HG03097 (cell line): ENCODE measurements around the gene SMPD2.
A peak's percentile ranks its signal among the peaks of the same experiment; 100 is the strongest.

Experiments used
- ATAC-seq: cut with Tn5 transposase; IDR thresholded peaks from one replicate; pipeline ENCODE4 v1.9.1; 2021; ENCODE audit not compliant: unreplicated experiment, low FRiP score

The SMPD2 gene

GRCh38 chr6:109446072-109446471 lies 5.5 kb downstream of the SMPD2 start:
- ATAC-seq, result no peak

DNA sequence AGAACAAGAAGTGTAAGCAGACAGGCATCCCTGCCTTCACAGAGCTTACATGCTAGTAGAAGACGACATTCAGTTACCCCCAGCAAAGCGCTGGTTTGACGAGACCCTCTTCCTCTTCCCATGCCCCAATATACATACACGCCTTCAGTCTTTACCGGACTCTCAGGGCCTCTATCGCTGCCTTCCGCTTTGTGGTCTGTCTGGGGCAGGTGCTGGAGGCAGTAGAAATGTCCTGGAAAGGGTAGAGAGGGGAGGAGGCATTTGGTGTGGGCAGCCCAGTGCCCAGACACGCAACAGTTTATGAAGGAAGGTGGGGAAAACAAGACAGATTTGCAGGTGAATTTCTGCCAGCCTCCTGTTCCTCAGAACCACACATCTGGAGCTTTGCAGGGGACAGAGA lies 6.0 kb downstream of the SMPD2 start:
- ATAC-seq, result no peak

DNA sequence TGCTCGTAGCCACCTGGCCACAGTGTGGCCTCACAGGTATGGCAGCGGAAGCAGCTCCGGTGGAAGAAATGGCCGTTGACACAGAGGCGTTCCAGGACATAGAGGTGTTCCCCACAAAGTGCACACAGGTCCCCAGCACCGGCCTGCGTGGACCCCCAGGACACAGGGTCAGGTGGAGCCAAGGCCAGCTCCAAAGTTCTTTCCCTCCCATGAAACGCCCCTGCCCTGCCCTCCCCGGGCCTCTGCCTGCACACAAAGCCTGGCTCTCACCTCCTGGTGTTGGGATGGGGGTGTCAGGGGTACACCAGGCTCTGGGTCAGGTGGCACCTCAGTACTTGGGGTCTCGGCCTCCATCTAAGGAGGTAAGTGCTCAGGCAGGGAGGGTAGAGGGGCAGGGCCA lies 6.6 kb downstream of the SMPD2 start:
- no peak for ATAC-seq

DNA sequence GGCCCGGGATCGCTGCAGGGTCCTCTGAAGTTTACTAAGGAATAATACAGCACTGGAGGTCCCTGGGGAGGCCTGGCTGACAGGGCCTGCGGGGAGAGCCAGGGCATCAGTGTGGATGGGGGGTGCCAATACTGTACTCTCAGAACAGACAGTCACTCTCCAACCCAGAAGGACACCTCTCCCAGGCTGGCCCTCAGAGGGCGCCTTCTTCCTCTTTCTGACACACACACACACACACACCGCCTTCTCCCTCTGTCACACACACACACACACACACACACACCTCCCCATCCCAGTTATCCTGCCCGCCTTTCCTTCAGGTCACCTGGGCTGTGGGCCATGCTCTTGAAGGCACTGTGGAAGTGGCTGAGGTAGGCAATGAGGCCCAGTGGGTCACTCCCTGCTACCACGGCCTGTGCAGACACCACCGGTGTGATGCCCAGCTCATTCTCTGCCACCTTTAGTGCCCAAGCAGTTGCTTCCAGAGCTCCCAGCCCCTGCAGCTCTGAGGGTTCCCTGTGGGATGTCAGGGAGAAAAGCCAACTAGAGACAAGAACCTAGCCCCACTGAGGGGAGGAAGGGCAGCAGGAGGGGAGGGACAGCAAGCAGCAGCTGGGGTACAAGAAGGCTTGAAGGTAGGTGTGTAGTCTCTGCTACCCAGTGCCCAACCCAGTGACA lies 7.5 kb downstream of the SMPD2 start:
- ATAC-seq, result no peak

- ATAC-seq, result no peak
These were observed 8.1 kb downstream of the SMPD2 start for GRCh38 chr6:109448615-109449014.

DNA sequence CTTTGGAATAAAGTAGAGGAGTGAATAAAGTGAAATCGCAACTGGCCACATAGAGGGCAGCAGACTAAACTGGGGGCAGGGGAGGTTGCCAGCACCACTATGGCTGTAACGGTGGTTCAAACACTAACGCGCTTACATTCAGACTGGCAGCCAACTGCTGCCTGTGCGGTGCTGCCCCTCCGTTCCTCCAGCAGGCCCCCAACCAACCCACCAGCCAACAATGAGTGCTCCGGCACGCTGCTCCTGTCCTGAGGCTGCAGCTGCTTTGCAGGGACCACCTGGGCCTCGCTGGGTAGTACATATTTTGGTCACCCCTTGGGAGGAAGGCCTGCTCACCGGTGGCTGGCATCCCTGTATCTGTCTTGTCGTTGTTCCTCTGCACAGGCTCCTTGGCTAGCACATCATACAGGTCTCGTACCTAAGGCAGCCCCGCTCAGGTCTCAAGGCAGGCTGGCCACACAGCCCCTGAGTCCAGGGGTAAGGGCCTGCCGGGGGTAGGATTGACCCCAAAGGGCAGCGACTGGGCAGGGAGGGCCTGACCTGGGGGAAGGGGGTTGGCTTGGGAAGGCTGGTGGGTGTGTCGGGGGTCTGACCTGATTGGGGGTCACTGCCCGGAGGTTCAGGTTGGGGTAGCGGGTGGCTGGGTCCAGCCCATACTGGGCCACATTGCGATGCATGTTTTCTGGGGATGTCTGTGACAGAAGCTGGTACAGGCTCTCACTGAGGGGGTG lies 8.7 kb downstream of the SMPD2 start:
- ATAC-seq, result no peak

DNA sequence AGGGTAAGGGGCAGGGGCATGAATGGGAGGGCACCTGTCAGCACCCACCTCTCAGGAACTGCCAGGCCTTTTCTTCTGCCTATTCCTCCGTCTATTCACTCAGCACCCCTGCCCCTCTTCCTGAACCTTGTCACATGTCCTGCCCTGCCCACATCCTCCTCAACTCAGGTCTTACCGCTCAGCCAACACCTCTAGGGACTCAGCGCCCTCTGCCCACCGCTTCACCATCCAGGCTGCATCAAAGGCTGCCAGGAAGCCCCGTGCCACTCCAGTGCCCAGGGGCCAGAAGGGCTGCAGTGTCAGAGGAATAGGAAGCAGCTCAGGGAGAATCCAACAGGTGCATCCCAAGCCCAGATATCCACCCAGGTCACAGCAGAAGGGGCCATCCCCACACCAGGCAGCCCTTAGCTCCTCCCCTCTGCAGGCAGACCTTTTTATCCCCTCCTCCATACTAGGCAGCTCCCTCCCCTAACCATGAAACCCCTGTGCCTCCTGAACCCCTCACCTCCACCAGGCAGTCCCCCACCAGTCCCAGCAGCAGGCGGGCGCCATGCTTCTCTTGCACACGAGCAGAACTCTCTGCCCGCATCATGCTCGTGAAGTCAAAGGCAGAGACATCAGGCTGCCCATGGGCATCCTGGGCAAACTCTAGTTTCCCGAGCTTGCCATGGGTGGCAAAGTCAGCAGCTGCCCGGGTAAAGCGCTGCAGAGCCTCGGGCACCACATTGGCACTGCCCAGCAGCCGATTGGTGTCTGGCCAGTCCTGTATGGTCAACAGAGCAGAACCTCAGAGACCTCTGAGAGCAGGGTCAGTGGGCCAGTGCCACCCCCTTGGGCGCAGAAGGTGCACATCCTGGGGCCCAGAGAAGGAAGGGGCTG lies 9.5 kb downstream of the SMPD2 start:
- no peak for ATAC-seq

GRCh38 chr6:109450801-109451200 lies 10.3 kb downstream of the SMPD2 start:
- no peak for ATAC-seq

DNA sequence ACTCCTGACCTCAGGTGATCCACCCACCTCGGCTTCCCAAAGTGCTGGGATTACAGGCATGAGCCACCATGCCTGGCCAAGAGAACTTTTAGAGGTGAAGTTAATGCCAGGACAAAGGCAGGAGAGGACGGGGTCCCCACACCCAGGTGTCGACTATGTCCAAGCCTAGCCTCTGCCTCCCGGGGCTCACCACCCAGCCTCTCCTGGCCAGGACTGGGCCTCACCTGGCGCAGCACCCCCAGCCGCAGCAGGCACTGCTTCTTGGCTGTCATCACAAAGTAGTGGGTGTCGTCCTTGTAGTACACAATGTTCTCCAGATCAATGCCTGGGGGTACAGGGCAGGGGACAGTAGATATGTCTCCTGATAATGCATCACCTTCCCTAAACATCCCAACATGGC lies 10.9 kb downstream of the SMPD2 start:
- no peak for ATAC-seq

GRCh38 chr6:109452181-109452580 lies 11.7 kb downstream of the SMPD2 start:
- no peak for ATAC-seq

- ATAC-seq, result no peak
These were observed 12.6 kb downstream of the SMPD2 start for GRCh38 chr6:109453156-109453555.

DNA sequence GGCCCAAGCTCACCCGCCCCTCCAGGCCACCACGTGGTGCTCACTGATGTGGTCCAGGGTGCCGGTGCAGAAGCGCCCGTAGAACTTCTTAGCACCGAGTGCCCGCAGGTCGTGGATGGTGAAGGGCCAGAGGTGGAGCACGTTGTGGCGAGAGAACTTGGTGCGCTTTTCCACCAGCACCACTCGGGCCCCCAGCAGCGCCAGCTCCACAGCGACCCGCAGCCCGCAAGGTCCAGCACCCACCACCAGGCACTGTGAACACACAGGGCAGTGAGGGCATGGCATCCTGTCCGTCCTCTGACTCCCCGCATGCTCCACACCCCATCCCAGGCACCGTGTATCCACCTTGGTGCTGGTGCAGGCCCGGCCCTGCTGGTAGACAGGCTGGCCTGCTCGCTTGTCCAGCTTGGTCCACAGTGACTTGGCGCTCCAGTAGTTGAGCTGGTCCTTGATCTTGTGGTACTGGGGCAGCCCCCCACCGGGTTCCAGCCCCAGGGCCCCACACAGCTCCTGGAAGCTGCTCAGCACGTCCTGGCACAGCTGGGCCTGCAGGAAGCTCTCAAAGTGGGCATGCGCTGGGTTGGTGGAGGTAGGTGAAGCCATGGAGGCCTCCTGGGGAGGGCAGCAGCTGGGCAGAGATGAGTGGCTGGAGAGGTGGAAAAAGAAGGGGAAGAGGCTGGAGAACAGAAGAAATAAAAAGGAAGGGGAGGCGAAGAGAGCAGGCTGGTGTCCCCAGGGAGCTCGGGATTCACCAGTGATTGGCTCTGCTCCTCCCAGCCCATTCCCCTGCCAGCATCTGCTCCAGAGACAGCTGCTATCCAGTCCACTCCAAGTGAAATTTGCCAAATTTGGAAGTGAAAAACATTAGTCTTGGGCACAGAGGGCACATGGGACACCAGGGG lies 13.3 kb downstream of the SMPD2 start:
- ATAC-seq, result no peak

DNA sequence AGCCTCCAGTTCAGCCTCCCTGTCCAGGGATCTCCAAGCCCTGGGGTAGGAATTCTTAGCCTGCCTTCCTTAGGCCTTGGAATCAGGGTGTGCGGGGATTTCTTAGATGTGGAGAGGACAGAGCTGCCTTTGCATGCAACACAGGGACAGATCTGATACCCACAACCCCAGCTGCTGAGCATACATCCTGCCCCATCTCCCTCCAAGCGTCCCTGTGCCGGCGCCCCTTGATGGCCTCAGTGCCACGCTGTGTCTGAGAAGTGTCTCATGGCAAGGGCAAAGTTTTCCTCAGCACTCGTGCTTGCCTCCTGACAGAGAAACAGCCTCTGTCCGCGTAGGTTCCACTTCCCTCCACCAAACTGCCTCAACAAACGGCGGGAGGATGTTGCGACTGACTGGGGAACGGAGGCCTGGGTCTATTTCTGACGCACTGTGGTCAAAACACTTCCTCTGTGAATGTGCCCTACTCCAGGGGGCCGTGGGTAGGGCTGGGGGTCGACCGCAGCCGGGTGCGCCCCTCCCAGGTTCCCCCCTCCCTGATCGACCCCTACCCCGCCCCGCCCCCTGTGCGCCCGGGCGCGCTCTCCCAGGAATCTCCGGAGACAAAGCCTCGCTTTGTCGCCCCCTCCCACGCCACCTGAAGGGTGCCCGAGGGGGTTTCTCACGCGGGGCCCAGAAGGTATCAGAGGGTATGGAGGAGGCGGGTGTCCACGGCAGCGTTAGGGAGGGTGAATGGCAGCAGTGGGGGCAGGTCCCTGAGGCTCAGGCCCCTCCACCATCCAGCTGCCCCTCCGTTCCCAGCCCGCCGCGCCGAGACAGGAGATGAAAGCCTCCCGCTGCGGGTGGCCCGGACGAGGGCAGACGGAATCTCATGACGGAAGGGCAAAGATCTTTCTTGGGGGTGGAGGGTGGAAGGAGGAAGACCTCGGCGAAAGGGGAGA lies 14.2 kb downstream of the SMPD2 start:
- ATAC-seq, result peak; percentile 19

DNA sequence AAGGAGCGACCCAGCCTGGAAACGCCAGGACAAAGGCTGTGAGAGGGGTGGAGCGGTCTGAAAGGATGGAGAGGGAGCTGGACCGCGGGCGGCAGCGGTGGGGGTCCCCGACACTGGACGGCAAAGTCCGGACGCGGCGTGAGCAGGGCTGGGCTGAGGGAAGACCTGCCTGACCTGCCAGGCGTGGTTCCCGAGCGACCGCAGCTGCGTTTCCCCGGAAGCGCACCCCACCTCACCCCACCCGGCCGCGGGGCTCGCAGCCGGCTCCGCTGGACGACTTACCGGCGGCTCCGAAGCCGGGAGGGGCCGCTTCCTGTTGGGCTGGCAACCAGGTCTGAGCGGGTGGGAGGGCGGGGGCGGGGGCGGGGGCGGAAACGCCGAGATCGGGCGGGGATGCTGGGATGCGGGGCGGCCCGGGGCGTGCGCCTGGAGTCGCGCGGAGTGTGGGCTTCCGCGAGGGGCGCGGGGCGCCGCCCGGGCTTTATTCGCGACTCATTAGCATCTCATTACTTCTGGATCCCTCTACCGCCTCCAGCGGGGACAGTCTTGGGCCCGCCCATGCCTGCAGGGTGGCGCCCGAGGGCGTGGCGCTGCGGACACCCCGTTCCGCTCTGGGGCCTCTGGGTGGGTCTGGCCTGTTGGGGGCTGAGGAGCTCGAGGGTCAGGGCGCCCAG lies 15.1 kb downstream of the SMPD2 start, which contains the start of gene MICAL1:
Gene MICAL1, minus strand, starts transcription at position 336 of the 674 bp plus-strand sequence. CDS start 1,576 bp downstream, outside the sequence.
- ATAC-seq, result peak; percentile 46

- no peak for ATAC-seq
These were observed 15.6 kb downstream of the SMPD2 start for GRCh38 chr6:109456111-109456583.

DNA sequence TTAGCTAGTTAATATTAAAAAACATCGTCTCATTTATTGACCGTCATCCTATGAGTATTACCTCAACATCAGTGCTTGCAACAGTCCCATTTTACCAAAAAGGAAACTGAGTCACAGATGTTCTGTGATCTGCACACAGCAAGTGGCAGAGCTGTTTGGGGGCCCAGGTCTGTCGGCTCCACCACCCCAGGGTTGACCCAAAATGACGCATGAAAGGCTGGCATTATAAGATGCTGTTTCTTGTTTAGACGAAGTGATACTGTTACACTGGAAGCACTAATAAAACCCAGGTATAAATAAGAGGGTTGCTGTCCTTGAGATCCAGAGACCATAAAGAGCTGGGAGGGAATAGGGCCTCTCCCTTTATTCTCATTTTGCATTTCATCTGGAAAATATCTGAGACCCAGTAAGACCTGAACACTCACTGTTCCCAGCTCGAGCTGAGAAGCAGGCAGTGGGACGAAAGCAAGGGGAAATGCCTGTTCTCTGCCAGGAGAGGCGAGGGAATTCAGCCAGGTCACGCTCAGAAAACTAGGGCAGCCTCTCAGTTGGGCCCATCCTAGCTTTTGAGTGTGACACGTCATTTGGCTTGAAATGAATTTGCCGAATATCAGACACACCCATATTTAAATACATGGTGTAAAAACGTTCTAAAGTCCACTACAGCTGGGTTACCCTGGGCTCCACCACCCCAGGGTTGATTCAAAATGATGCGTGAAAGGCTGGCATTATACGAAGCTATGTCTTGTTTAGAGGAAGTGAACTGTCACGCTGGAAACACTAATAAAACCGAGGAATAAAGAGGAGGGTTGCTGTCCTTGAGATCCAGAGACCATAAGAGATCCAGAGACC lies 16.4 kb downstream of the SMPD2 start:
- ATAC-seq, result no peak

- ATAC-seq, result no peak
These were observed 17.1 kb downstream of the SMPD2 start for GRCh38 chr6:109457562-109457996.
